Chondrocyte (in vitro differentiated cells): ENCODE results near the gene ASF1A. TPM values are rescaled to one million over a fixed set of nuclear protein-coding genes. Genes with fewer than 3 reads are reported as not detected.

Source experiments
- DNase-seq: peaks from one replicate; pipeline ENCODE4 v3.0.0; 2021; ENCODE audit warnings: mixed read lengths, low spot score
- H3K27ac Mint-ChIP-seq: one replicate; pipeline ENCODE4 v1.8.0; 2021; ENCODE audit warnings: mild to moderate bottlenecking, moderate library complexity, mixed read lengths; ENCODE audit not compliant: unreplicated experiment
- H3K27me3 Mint-ChIP-seq: 2 replicates; pipeline ENCODE4 v1.8.0; 2021; ENCODE audit warnings: low read depth, mixed read lengths
- H3K36me3 Mint-ChIP-seq: 2 replicates; pipeline ENCODE4 v1.8.0; 2021; ENCODE audit warnings: low read depth, mixed read lengths
- H3K4me1 Mint-ChIP-seq: 2 replicates; pipeline ENCODE4 v1.8.0; 2021; ENCODE audit warnings: low read depth, mild to moderate bottlenecking, mixed read lengths
- H3K4me3 Mint-ChIP-seq: one replicate; pipeline ENCODE4 v1.8.0; 2021; ENCODE audit warnings: mild to moderate bottlenecking, moderate library complexity, mixed read lengths; ENCODE audit not compliant: unreplicated experiment
- H3K9me3 Mint-ChIP-seq: 2 replicates; pipeline ENCODE4 v1.8.0; 2021; ENCODE audit warnings: low read depth, mixed read lengths
- total RNA-seq: library from RNA; stranded (reverse); gene quantifications from 3 replicates; pipeline ENCODE4 v1.2.1, GENCODE V29; 2021
- TF ChIP-seq, protein P1 (sequence below): fragments of 200-600 bp; sonication (generic); IDR thresholded peaks from 2 replicates; pipeline ENCODE4 v1.5.0; 2021; ENCODE audit warnings: antibody characterized with exemption, mild to moderate bottlenecking, moderate library complexity

ASF1A gene
- total RNA-seq, 1 donor from 2014 or later, result 18.7 TPM

DNA sequence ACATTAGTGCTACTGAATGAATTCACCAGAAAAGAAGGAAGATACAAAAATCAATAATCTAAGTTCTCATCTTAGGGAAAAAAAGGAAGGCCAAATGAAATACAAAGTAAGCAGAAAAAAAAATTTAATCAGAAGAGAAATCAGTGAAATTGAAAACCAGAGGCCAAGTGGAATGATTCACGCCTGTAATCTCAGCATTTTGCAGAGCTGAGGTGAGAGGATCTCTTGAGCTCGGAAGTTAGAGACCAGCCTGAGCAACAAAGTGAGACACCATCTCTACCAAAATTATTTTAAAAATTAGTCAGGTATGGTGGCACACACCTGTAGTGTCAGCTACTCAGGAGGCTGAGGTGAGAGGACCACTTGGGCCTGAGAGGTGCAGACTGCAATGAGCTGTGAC, 21.2 kb upstream of the ASF1A start:
- H3K4me1 Mint-ChIP-seq, result peaks cover 31% of the 10 kb centered on the region
- no peak overlapping the region for H3K27ac Mint-ChIP-seq
- peaks cover 7% of the 10 kb centered on the region for H3K9me3 Mint-ChIP-seq
- TF ChIP-seq, protein P1, sequence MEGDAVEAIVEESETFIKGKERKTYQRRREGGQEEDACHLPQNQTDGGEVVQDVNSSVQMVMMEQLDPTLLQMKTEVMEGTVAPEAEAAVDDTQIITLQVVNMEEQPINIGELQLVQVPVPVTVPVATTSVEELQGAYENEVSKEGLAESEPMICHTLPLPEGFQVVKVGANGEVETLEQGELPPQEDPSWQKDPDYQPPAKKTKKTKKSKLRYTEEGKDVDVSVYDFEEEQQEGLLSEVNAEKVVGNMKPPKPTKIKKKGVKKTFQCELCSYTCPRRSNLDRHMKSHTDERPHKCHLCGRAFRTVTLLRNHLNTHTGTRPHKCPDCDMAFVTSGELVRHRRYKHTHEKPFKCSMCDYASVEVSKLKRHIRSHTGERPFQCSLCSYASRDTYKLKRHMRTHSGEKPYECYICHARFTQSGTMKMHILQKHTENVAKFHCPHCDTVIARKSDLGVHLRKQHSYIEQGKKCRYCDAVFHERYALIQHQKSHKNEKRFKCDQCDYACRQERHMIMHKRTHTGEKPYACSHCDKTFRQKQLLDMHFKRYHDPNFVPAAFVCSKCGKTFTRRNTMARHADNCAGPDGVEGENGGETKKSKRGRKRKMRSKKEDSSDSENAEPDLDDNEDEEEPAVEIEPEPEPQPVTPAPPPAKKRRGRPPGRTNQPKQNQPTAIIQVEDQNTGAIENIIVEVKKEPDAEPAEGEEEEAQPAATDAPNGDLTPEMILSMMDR, result no peak
- DNase-seq, result no peak
- H3K27me3 Mint-ChIP-seq, result no peaks in the 10 kb centered on the region
- no peak overlapping the region for H3K4me3 Mint-ChIP-seq
- H3K36me3 Mint-ChIP-seq, result no peaks in the 10 kb centered on the region

DNA sequence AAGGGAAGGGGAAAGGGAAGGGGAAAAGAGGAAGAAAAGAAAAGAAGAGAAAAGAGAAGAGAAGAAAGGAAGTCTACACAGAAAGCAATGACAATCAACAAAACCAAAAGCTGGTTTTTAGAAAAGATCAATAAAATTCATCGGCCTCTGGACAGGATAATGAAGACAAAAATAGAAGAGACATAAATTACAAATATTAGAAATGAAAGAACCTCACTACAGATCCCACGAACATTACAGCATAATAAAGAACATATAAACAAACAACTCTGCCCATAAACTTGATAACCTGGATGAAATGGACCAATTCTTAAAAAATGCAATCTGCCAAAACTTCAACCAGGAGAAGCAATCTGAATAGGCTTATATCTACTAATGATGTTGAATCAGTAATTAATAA, 20.7 kb upstream of the ASF1A start:
- Mint-ChIP-seq H3K4me1 (peaks cover 31% of the 10 kb centered on the region), H3K27ac (no peak overlapping the region), H3K4me3 (no peak overlapping the region), H3K27me3 (no peaks in the 10 kb centered on the region), H3K9me3 (peaks cover 7% of the 10 kb centered on the region), H3K36me3 (no peaks in the 10 kb centered on the region)
- no peak for DNase-seq
- TF ChIP-seq, protein P1, result no peak

DNA sequence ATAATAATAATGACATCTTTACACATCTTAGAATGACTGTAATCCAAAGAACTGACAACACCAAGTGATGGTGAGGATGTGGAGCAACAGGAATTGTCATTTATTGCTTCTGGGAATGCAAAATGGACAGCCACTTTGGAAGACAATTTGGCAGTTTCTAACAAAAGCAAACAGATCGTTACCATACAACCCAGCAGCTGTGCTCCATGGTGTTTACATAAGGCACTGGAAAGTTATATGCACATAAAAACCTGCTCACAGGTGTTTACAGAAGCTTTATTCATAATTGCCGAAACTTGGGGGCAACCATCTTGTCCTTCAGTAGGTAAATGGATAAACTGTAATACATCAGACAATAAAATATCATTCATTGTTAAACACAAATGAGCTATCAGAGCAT, 18.3 kb upstream of the ASF1A start:
- TF ChIP-seq, protein P1, result no peak
- Mint-ChIP-seq H3K27ac (no peak overlapping the region), H3K27me3 (no peaks in the 10 kb centered on the region), H3K36me3 (peaks cover 2% of the 10 kb centered on the region), H3K4me1 (peaks cover 29% of the 10 kb centered on the region), H3K9me3 (no peaks in the 10 kb centered on the region), H3K4me3 (no peak overlapping the region)
- DNase-seq, result no peak

DNA sequence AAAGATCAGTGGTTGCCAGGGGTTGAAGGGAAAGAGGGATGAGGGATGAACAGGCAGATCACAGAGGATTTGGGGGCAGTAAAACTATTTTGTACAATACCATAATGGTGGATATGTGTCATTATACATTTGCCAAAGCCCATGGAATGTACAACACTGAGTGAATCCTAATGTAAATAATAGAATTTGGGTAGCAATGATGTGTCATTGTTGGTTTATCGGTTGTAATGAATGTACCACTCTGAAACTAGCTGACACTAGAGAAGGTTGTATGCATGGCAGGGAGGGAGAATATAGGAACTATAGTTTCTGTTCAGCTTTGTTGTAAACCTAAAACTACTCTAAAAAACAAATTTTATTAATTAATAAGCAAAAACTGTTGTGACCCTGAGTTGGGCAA, 17.8 kb upstream of the ASF1A start:
- no peak for DNase-seq

DNA sequence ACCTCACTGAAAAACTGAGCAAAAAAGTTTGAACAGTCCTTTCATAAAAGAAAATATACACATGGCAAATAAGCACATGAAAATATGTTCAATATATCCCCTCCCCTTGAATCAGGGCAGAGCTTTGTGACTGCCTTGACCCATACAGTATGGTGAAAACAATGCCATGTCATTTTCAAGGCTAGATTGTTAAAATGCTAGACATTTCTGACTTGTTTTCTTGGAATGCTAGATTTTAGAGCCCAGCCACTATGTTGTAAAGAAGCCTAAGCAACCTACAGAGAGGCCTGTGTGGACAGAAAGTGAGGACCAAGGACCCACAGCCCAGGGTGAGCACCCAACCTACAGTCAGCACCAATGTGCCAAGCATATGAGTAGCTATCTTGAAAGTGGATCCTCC, 17.1 kb upstream of the ASF1A start:
- peaks cover 2% of the 10 kb centered on the region for H3K36me3 Mint-ChIP-seq
- peaks cover 30% of the 10 kb centered on the region for H3K4me1 Mint-ChIP-seq
- H3K27ac Mint-ChIP-seq, result peak overlapping the region; percentile 76
- no peak overlapping the region for H3K4me3 Mint-ChIP-seq
- H3K9me3 Mint-ChIP-seq, result no peaks in the 10 kb centered on the region
- TF ChIP-seq, protein P1, result no peak
- no peak for DNase-seq
- no peaks in the 10 kb centered on the region for H3K27me3 Mint-ChIP-seq

More for the DNA sequence above, 17.8 kb upstream of the ASF1A start:
- TF ChIP-seq, protein P1, result no peak
- H3K27me3 Mint-ChIP-seq, result no peaks in the 10 kb centered on the region
- H3K27ac Mint-ChIP-seq, result peak overlapping the region; percentile 76
- no peaks in the 10 kb centered on the region for H3K9me3 Mint-ChIP-seq
- no peak overlapping the region for H3K4me3 Mint-ChIP-seq
- peaks cover 30% of the 10 kb centered on the region for H3K4me1 Mint-ChIP-seq
- H3K36me3 Mint-ChIP-seq, result peaks cover 2% of the 10 kb centered on the region
